Uterus (tissue), 4 donors: ENCODE data around the gene NCKAP1. TPM values are rescaled to one million over a fixed set of nuclear protein-coding genes. Genes with fewer than 3 reads are reported as not detected.

Experiments
- DNase-seq, 2 donors: peaks; one replicate each; pipeline ENCODE4 v3.0.0-alpha.2; 2019 to 2020
- H3K27ac ChIP-seq, 2 donors: fragments of 200-600 bp; sonication (generic); 1 replicate in 1 of 2; 2 replicates in 1 of 2; pipeline ENCODE4 v1.5.1; 2016 to 2018
- H3K27me3 ChIP-seq, 2 donors: fragments of 200-600 bp; sonication (generic); one replicate each; pipeline ENCODE4 v1.5.1; 2018 to 2019; ENCODE audit warnings: control low read depth in 1 of 2
- H3K36me3 ChIP-seq, 2 donors: fragments of 200-600 bp; sonication (generic); one replicate each; pipeline ENCODE4 v1.5.1; 2019; ENCODE audit warnings: control low read depth in 1 of 2
- H3K4me1 ChIP-seq, 2 donors: fragments of 200-600 bp; sonication (generic); one replicate each; pipeline ENCODE4 v1.5.1; 2018 to 2019; ENCODE audit warnings: control low read depth in 1 of 2
- H3K4me3 ChIP-seq, 2 donors: fragments of 200-600 bp; sonication (generic); 1 replicate in 1 of 2; 2 replicates in 1 of 2; pipeline ENCODE4 v1.5.1; 2018 to 2019; ENCODE audit warnings: mild to moderate bottlenecking in 1 of 2
- H3K9me3 ChIP-seq, 2 donors: fragments of 200-600 bp; sonication (generic); one replicate each; pipeline ENCODE4 v1.5.1; 2019; ENCODE audit warnings: control low read depth in 1 of 2
- POLR2A ChIP-seq, 2 donors: fragments of 450-650 bp; IDR thresholded peaks; one replicate each; pipeline ENCODE4 v1.6.1; 2016; ENCODE audit warnings: antibody characterized with exemption in 2 of 2, mild to moderate bottlenecking in 1 of 2, moderate library complexity in 1 of 2
- intact Hi-C: fragments of 100-400 bp; cut with DNase I; formaldehyde crosslinking; loops from one replicate; pipeline ENCODE4 v1.15.1; 2023; ENCODE audit warnings: low total_unique reads
- total RNA-seq, 4 donors: library from RNA; depleted of rRNA in 3 of 4; stranded (reverse); fragments of >200 nt in 3 of 4; gene quantifications; one replicate each; pipeline versions ENCODE4 v1.1.0 to v1.2.4, GENCODE V29; 2014 to 2023
- TF ChIP-seq, protein P1 (sequence below), 4 experiments: fragments of 200-600 bp in 2 of 4; fragments of 450-650 bp in 2 of 4; sonication (generic) in 2 of 4; IDR thresholded peaks; one replicate each; pipeline ENCODE4 v1.5.1; 2016 to 2019; ENCODE audit warnings: antibody characterized with exemption in 4 of 4, mild to moderate bottlenecking in 2 of 4, moderate library complexity in 1 of 4
- donor health status: DM: yes; HTN: yes; CAD: no.

NCKAP1 gene
- total RNA-seq, 4 donors from 2014 or later, result 55.3 to 284 (median 167) TPM

DNA sequence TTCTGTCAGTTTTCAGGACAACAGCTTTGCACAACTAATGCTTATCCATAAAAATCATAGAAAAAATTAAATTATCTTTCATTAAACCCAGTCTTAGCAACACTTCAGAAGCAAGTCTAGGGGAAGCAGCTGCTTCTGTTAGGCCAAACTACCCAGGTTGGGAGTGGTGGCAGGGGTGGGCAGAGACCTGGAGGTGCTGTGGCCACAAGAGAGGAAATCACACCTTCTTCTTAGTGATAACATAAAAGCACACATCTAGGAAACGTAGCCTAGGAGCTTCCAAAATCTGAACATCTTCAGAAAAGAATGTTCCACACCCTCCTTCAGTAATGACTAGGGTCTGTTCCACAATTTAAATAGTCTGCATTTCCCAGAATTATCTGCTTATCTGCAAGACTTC lies 139.5 kb downstream of the NCKAP1 start:
- intact Hi-C loops, result no loop called here
- H3K4me1 ChIP-seq, result no peaks in the 10 kb centered on the region
- no peak for TF ChIP-seq POLR2A (IDR thresholded peaks at IDR 0.05)
- TF ChIP-seq, protein P1, sequence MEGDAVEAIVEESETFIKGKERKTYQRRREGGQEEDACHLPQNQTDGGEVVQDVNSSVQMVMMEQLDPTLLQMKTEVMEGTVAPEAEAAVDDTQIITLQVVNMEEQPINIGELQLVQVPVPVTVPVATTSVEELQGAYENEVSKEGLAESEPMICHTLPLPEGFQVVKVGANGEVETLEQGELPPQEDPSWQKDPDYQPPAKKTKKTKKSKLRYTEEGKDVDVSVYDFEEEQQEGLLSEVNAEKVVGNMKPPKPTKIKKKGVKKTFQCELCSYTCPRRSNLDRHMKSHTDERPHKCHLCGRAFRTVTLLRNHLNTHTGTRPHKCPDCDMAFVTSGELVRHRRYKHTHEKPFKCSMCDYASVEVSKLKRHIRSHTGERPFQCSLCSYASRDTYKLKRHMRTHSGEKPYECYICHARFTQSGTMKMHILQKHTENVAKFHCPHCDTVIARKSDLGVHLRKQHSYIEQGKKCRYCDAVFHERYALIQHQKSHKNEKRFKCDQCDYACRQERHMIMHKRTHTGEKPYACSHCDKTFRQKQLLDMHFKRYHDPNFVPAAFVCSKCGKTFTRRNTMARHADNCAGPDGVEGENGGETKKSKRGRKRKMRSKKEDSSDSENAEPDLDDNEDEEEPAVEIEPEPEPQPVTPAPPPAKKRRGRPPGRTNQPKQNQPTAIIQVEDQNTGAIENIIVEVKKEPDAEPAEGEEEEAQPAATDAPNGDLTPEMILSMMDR (IDR thresholded peaks at IDR 0.05), result no peak
- H3K4me3 ChIP-seq, result no peak overlapping the region
- no peaks in the 10 kb centered on the region for H3K36me3 ChIP-seq
- H3K9me3 ChIP-seq, result no peaks in the 10 kb centered on the region
- H3K27ac ChIP-seq, result no peak overlapping the region
- no peaks in the 10 kb centered on the region for H3K27me3 ChIP-seq
- no peak for DNase-seq

DNA sequence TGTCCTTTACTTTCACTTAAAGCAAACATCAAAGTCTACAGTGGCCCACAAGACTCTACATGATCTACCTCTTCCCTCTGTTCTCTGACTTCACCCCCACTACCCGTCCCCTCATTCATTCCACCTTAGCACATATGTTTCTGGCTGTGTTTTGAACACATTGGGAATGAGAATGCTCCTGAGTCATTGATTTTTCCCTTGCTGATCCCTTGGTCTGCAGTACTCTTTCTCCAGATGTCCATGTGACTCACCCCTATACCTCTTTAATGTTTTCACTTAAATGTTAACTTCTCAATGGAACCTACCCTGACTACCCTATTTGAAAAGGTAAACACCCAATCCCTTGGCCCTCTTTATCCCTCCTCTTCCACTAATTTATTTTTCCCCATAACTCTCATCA lies 141.1 kb downstream of the NCKAP1 start:
- no peak overlapping the region for H3K27ac ChIP-seq
- intact Hi-C loops, result no loop called here
- no peak for DNase-seq

DNA sequence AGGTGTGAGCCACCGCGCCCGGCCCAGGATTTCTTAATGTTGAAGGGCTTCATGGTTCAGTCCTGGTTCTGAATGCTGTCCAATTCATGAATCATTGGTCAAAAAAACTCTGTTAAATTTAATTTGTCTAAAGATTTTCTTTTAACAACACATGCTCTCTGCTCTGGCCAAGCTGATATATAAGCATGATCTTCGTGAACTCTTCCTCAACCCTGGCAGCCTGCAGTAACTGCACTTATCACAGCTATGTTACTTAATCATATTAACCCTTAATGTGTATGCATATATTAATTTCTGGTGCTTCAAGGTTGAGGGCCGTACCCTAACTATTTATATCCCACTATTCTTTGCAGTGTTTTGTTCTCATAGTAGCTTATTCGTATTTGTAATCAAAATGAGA lies 142.5 kb downstream of the NCKAP1 start:
- H3K27ac ChIP-seq, result no peak overlapping the region
- intact Hi-C loops, result no loop called here
- no peak for TF ChIP-seq POLR2A (IDR thresholded peaks at IDR 0.05)
- TF ChIP-seq, protein P1 (IDR thresholded peaks at IDR 0.05), result no peak

More for the DNA sequence above, 141.1 kb downstream of the NCKAP1 start:
- Histone ChIP-seq H3K4me1 (no peaks in the 10 kb centered on the region), H3K27me3 (no peaks in the 10 kb centered on the region), H3K36me3 (no peaks in the 10 kb centered on the region), H3K9me3 (no peaks in the 10 kb centered on the region), H3K4me3 (no peak overlapping the region)
- TF ChIP-seq, protein P1 (IDR thresholded peaks at IDR 0.05), result no peak
- TF ChIP-seq POLR2A (IDR thresholded peaks at IDR 0.05), result no peak

DNA sequence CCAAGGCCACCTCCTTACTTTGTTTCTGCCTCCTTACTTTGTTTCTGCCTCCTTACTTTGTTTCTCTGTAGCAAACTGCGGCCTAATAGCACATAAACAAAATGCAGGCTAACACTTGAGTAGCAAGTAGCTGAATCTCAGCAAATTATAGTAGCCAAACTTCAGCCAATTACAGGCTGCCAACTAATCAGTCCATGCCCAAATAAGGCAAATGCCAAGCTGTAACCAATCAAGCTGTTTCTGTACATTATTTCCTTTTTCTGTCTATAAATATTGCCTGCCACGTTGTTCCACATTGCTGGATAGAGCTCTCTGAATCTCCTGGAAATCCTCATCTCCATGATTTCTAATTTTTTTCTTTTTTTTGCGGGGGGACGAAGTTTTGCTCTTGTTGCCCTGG lies 143.1 kb downstream of the NCKAP1 start:
- Histone ChIP-seq H3K4me1 (no peaks in the 10 kb centered on the region), H3K27me3 (no peaks in the 10 kb centered on the region), H3K36me3 (no peaks in the 10 kb centered on the region), H3K9me3 (no peaks in the 10 kb centered on the region), H3K27ac (no peak overlapping the region), H3K4me3 (no peak overlapping the region)
- intact Hi-C loops, result no loop called here
- no peak for DNase-seq
- TF ChIP-seq POLR2A (IDR thresholded peaks at IDR 0.05), result no peak
- TF ChIP-seq, protein P1 (IDR thresholded peaks at IDR 0.05), result no peak

More for the DNA sequence above, 142.5 kb downstream of the NCKAP1 start:
- no peak for DNase-seq
- no peaks in the 10 kb centered on the region for H3K27me3 ChIP-seq
- no peaks in the 10 kb centered on the region for H3K36me3 ChIP-seq
- no peaks in the 10 kb centered on the region for H3K4me1 ChIP-seq
- H3K9me3 ChIP-seq, result no peaks in the 10 kb centered on the region
- H3K4me3 ChIP-seq, result no peak overlapping the region

DNA sequence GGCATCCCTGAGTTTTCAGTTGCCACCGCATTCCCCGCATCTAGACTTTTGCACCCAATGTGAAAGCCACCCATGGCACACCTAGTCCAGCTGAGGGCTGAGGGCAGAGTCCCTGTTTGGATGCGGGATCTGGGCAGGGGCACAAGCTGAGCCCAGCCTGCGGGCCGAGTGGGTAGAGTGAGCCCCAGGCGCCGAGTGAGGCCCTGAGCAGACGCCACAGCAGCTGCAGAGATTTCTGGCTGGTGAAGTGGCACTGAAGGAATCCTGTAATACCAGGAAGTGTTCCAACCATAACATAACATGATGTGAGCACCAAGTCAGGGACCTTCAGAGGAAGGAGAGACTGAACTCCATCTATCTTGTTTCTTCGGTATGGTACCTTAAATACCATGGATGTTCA lies 144.1 kb downstream of the NCKAP1 start:
- H3K4me3 ChIP-seq, result no peak overlapping the region
- TF ChIP-seq POLR2A (IDR thresholded peaks at IDR 0.05), result no peak
- TF ChIP-seq, protein P1 (IDR thresholded peaks at IDR 0.05), result no peak
- DNase-seq, result no peak
- no peak overlapping the region for H3K27ac ChIP-seq
- H3K27me3 ChIP-seq, result no peaks in the 10 kb centered on the region
- H3K9me3 ChIP-seq, result no peaks in the 10 kb centered on the region
- H3K4me1 ChIP-seq, result no peaks in the 10 kb centered on the region
- intact Hi-C loops, result no loop called here
- H3K36me3 ChIP-seq, result no peaks in the 10 kb centered on the region
